Activated T-helper 1 cell treated with anti-CD3 and anti-CD28 coated beads, Interleukin-2, amount 50 U/mL, for 16 hours (primary cell): ENCODE measurements around the gene LSM3.

Source experiments
- DNase-seq, 2 donors: peaks; one replicate each; pipeline ENCODE4 v3.0.0-alpha.2; 2020; ENCODE audit warnings: low read depth in 1 of 2, low spot score in 1 of 2

The LSM3 gene

GRCh38 chr3:14178247-14179113 is at the start of gene LSM3, which contains the start of gene XPC:
TSS of gene LSM3 (plus strand) at chr3:14178817. CDS start at chr3:14178861, 44 bp downstream.
TSS of gene XPC (minus strand) at chr3:14178601. CDS start at chr3:14178568, 33 bp downstream.
- DNase-seq: peak; percentile 95

GRCh38 chr3:14129296-14129695 is 49.3 kb upstream of the LSM3 start:
- no peak for DNase-seq

- no peak for DNase-seq
These were observed 48.4 kb upstream of the LSM3 start for GRCh38 chr3:14130230-14130629.

- DNase-seq: no peak
These were observed 47.9 kb upstream of the LSM3 start for GRCh38 chr3:14130707-14131106.

- no peak for DNase-seq
These were observed 47.5 kb upstream of the LSM3 start for GRCh38 chr3:14131134-14131533.

GRCh38 chr3:14132120-14132519 is 46.5 kb upstream of the LSM3 start:
- DNase-seq: no peak

GRCh38 chr3:14132689-14133088 is 45.9 kb upstream of the LSM3 start:
- no peak for DNase-seq

GRCh38 chr3:14133188-14133800 is 45.3 kb upstream of the LSM3 start:
- no peak for DNase-seq

- DNase-seq: no peak
These were observed 44.7 kb upstream of the LSM3 start for GRCh38 chr3:14133876-14134275.

- DNase-seq: no peak
These were observed 44.3 kb upstream of the LSM3 start for GRCh38 chr3:14134291-14134690.

- DNase-seq: no peak
These were observed 43.0 kb upstream of the LSM3 start for GRCh38 chr3:14135581-14135980.

- DNase-seq: no peak
These were observed 41.6 kb upstream of the LSM3 start for GRCh38 chr3:14137004-14137403.

GRCh38 chr3:14137445-14137844 is 41.2 kb upstream of the LSM3 start:
- DNase-seq: no peak

GRCh38 chr3:14138109-14138877 is 40.3 kb upstream of the LSM3 start:
- no peak for DNase-seq

GRCh38 chr3:14138878-14139655 is 39.5 kb upstream of the LSM3 start:
- no peak for DNase-seq

- DNase-seq: no peak
These were observed 38.8 kb upstream of the LSM3 start for GRCh38 chr3:14139771-14140170.

GRCh38 chr3:14140668-14141067 is 37.9 kb upstream of the LSM3 start:
- DNase-seq: no peak

GRCh38 chr3:14141144-14141543 is 37.5 kb upstream of the LSM3 start:
- DNase-seq: no peak

- DNase-seq: no peak
These were observed 36.8 kb upstream of the LSM3 start for GRCh38 chr3:14141602-14142341.

GRCh38 chr3:14142567-14143270 is 35.9 kb upstream of the LSM3 start:
- peak in 1 of 2 donors; percentile 37 for DNase-seq
